Astrocyte (in vitro differentiated cells and primary cell): ENCODE data around the gene COL2A1.

Experiments
- CTCF ChIP-seq: IDR thresholded peaks from 2 replicates; pipeline ENCODE4 v1.5.1; 2011; ENCODE audit warnings: low read depth, mild to moderate bottlenecking, inconsistent platforms, low read length, moderate library complexity; ENCODE audit not compliant: insufficient read depth
- EZH2 ChIP-seq: IDR thresholded peaks from 2 replicates; pipeline ENCODE4 v1.6.1; 2012; ENCODE audit warnings: mild to moderate bottlenecking, low read length, inconsistent platforms; ENCODE audit not compliant: insufficient read depth

DNA sequence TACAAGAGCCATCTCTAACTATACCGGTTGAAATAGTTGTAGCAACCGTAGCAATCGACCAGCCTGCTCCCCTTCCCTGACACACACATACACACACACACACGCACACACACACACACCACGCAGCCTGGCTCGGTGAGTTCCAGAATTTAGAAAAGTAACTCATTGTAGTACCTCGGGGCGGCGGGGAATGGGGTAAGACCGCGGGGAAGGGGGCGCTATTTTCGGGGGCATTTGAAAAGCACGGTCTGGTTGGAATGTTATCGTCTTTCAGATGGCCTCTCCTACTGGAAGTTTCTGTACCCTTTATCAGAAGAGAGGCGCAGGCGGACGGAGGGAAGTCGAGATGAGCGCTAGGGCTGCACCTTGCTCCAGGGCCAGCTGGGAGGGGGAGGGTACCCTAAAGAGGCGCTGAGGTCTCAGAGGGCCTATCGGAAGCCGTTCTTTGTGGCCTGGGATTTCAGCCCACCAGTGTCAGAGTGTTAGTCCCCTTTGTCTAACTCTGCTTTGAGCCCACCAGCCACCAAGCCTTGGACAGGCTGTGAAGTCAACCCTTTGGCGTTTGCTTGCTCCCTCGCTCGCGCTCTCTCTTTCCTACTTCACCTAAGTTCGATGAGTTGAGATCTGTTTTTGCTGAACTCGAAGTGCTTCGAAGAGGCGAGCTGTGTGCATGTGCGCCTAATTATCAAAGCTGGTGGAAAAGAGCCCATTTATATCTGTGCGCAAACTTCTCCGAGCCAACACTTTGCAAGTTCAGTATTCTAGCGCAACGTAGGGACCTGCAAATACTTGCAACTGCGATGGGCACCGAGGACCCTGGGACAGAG lies 837 bp downstream of the COL2A1 start:
- TF ChIP-seq CTCF, result no peak
- TF ChIP-seq EZH2, result no peak
